ENCODE results near the gene POLR2E. TPM values are rescaled to one million over a fixed set of nuclear protein-coding genes. Genes with fewer than 3 reads are reported as not detected.

Gene POLR2E
- total and polyA plus RNA-seq, 2 donors from 2014 or later: 158 to 189 TPM

GRCh38 chr19:1055028-1055425, 40.1 kb downstream of the POLR2E start:
- Histone ChIP-seq H3K4me3 (ENCODE audit: low read length in 3 of 3) (no peak overlapping the region), H3K27ac (ENCODE audit: low read depth in 2 of 2, low read length in 2 of 2) (no peak overlapping the region), H3K9me3 (ENCODE audit: control insufficient read depth in 2 of 3, insufficient read depth in 1 of 3, low read length in 3 of 3) (peaks cover 0 to 29% (median 7%) of the 10 kb centered on the region in 3 donors), H3K36me3 (ENCODE audit: control insufficient read depth in 2 of 3, insufficient read depth in 3 of 3, low read length in 3 of 3) (peaks cover 0 to 8% (median 0%) of the 10 kb centered on the region in 3 donors), H3K9ac (ENCODE audit: low read length in 3 of 3) (no peak overlapping the region), H3K27me3 (ENCODE audit: control insufficient read depth, insufficient read depth, low read length) (no peaks in the 10 kb centered on the region), H3K4me1 (ENCODE audit: control insufficient read depth in 2 of 3, insufficient read depth in 2 of 3, low read depth in 1 of 3, low read length in 3 of 3) (no peaks in the 10 kb centered on the region)
- intact Hi-C loops (cut with DNase I): no loop called here
- TF ChIP-seq CTCF (IDR thresholded peaks at IDR 0.05; ENCODE audit: borderline replicate concordance, extremely low read depth, insufficient read depth): no peak
- no peak for FAIRE-seq
- DNase-seq: no peak

- FAIRE-seq (no peak), DNase-seq (no peak)
- H3K9me3 ChIP-seq (ENCODE audit: control insufficient read depth in 2 of 3, insufficient read depth in 1 of 3, low read length in 3 of 3): peaks cover 0 to 29% (median 7%) of the 10 kb centered on the region in 3 donors
- intact Hi-C loops (cut with DNase I): no loop called here
- no peaks in the 10 kb centered on the region for H3K27me3 ChIP-seq (ENCODE audit: control insufficient read depth, insufficient read depth, low read length)
- H3K4me3 ChIP-seq (ENCODE audit: low read length in 3 of 3): no peak overlapping the region
- no peaks in the 10 kb centered on the region for H3K4me1 ChIP-seq (ENCODE audit: control insufficient read depth in 2 of 3, insufficient read depth in 2 of 3, low read depth in 1 of 3, low read length in 3 of 3)
- H3K9ac ChIP-seq (ENCODE audit: low read length in 3 of 3): no peak overlapping the region
- H3K27ac ChIP-seq (ENCODE audit: low read depth in 2 of 2, low read length in 2 of 2): no peak overlapping the region
- H3K36me3 ChIP-seq (ENCODE audit: control insufficient read depth in 2 of 3, insufficient read depth in 3 of 3, low read length in 3 of 3): peaks cover 0 to 8% (median 0%) of the 10 kb centered on the region in 3 donors
- TF ChIP-seq CTCF (IDR thresholded peaks at IDR 0.05; ENCODE audit: borderline replicate concordance, extremely low read depth, insufficient read depth): no peak
These were observed 40.8 kb downstream of the POLR2E start for GRCh38 chr19:1054102-1055027.

GRCh38 chr19:1053176-1054101, 41.7 kb downstream of the POLR2E start:
- FAIRE-seq (no peak), DNase-seq (peak in 1 of 5 donors; percentile 37)
- Histone ChIP-seq H3K36me3 (ENCODE audit: control insufficient read depth in 2 of 3, insufficient read depth in 3 of 3, low read length in 3 of 3) (peaks cover 0 to 4% (median 0%) of the 10 kb centered on the region in 3 donors), H3K27me3 (ENCODE audit: control insufficient read depth, insufficient read depth, low read length) (no peaks in the 10 kb centered on the region), H3K27ac (ENCODE audit: low read depth in 2 of 2, low read length in 2 of 2) (no peak overlapping the region), H3K4me1 (ENCODE audit: control insufficient read depth in 2 of 3, insufficient read depth in 2 of 3, low read depth in 1 of 3, low read length in 3 of 3) (no peaks in the 10 kb centered on the region), H3K4me3 (ENCODE audit: low read length in 3 of 3) (no peak overlapping the region), H3K9me3 (ENCODE audit: control insufficient read depth in 2 of 3, insufficient read depth in 1 of 3, low read length in 3 of 3) (peaks cover 0 to 24% (median 7%) of the 10 kb centered on the region in 3 donors), H3K9ac (ENCODE audit: low read length in 3 of 3) (no peak overlapping the region)
- intact Hi-C loops (cut with DNase I): no loop called here
- TF ChIP-seq CTCF (IDR thresholded peaks at IDR 0.05; ENCODE audit: borderline replicate concordance, extremely low read depth, insufficient read depth): no peak
